ENCODE results near the gene TMC1. TPM values are rescaled to one million over a fixed set of nuclear protein-coding genes. Genes with fewer than 3 reads are reported as not detected.
A peak's percentile ranks its signal among the peaks of the same experiment; 100 is the strongest.

The TMC1 gene
- total and polyA plus RNA-seq, 2 of the 13 experiments (the other 11 are each of a cell fraction or from before 2014, with no cell fraction given): 0.02 to 0.03 TPM

- TF ChIP-seq ZNF609 (CRISPR knock-in tag; IDR thresholded peaks at IDR 0.05; ENCODE audit: borderline replicate concordance) (peak; percentile 66; the same call in 1 of the 2 replicates), TARDBP (CRISPR knock-in tag; IDR thresholded peaks at IDR 0.05) (no peak), GATAD2A (CRISPR knock-in tag; IDR thresholded peaks at IDR 0.05) (peak; percentile 75), ZNF841 (CRISPR knock-in tag; IDR thresholded peaks at IDR 0.05; ENCODE audit: borderline replicate concordance) (no peak), CCAR2 (optimal IDR thresholded peaks at IDR 0.05; ENCODE audit: low read depth, low read length) (no peak), FOXA3 (CRISPR knock-in tag; IDR thresholded peaks at IDR 0.05) (peak; percentile 81), ZNF790 (CRISPR knock-in tag; IDR thresholded peaks at IDR 0.05; ENCODE audit: borderline replicate concordance) (no peak), FOXA1 (IDR thresholded peaks at IDR 0.05) (peak; percentile 60), FOXA1 (CRISPR knock-in tag; IDR thresholded peaks at IDR 0.05) (peak; percentile 76), RCOR2 (CRISPR knock-in tag; IDR thresholded peaks at IDR 0.05) (no peak), KLF16 (CRISPR knock-in tag; IDR thresholded peaks at IDR 0.05) (peak in 1 of 2 experiments; percentile 30; a peak in 1 of 4 replicates), PRDM15 (CRISPR knock-in tag; IDR thresholded peaks at IDR 0.05) (no peak), KDM3A (CRISPR knock-in tag; IDR thresholded peaks at IDR 0.05; ENCODE audit: low read depth) (no peak), KAT2B (IDR thresholded peaks at IDR 0.05; ENCODE audit: borderline replicate concordance, low read depth, low read length) (no peak), SALL2 (CRISPR knock-in tag; IDR thresholded peaks at IDR 0.05) (no peak), PBX2 (CRISPR knock-in tag; IDR thresholded peaks at IDR 0.05) (no peak), E2F2 (CRISPR knock-in tag; IDR thresholded peaks at IDR 0.05; ENCODE audit: borderline replicate concordance) (no peak), NR2F2 (IDR thresholded peaks at IDR 0.05; ENCODE audit: borderline replicate concordance, low read depth) (no peak), DNMT1 (CRISPR knock-in tag; IDR thresholded peaks at IDR 0.05) (no peak)
Measured at GRCh38 chr9:72827950-72828731, 306.7 kb downstream of the TMC1 start (continued).

All from HepG2 (cell line).